ENCODE measurements around the gene OR2F2.
A peak's percentile ranks its signal among the peaks of the same experiment; 100 is the strongest.

The OR2F2 gene, protein sequence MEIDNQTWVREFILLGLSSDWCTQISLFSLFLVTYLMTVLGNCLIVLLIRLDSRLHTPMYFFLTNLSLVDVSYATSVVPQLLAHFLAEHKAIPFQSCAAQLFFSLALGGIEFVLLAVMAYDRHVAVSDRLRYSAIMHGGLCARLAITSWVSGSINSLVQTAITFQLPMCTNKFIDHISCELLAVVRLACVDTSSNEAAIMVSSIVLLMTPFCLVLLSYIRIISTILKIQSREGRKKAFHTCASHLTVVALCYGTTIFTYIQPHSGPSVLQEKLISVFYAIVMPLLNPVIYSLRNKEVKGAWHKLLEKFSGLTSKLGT

DNA sequence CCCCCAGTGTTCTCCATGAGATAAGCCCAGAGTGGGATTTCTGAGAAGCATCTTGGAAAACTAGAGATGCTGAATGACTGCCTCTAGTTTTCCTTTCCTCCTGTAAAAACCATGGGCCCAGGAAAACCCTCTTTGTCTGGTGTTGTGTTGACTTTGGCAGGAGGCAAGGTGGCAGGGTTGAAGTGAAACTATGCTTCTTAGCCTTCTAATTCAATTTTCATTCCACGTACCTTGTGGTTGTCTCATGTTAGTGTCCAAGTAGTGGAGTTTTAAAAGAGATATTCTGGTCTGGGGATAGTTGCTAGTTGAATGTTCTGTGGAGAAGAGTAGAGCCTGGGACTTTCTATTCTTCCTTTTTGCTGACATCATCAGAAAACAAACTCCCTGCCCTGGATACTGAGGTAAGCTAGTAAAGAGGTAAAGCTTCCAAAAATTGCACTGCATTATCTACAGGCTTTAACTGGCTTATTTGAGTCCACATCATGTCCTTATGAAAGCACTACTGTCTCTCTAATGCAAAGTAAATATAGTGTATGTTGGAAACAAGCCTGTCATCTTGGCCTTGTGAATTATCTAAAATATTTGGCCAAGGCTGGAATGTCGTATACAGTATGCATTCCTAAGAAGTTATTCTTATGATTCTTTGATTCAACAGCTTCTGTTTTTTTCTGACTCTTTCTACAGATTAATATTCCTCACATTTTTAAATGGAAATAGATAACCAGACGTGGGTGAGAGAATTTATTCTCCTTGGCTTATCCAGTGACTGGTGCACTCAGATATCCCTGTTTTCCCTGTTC lies at the start of gene OR2F2:
TSS of gene OR2F2 (plus strand) at position 708 of the 800 bp plus-strand sequence. CDS start at position 708, 0 bp downstream.
- in situ Hi-C loops (cut with HindIII; ENCODE audit: low pct_unique_long_range_greater_than_20kb, low sequenced_read_pairs) = no loop called here
- TF ChIP-seq JUND (IDR thresholded peaks at IDR 0.05; ENCODE audit: low read depth) = no peak
- DNase-seq (ENCODE audit: low read depth in 1 of 2, low spot score in 1 of 2) = peak in 1 of 2 experiments; percentile 6

- in situ Hi-C loops (cut with HindIII; ENCODE audit: low pct_unique_long_range_greater_than_20kb, low sequenced_read_pairs) = no loop called here
- TF ChIP-seq JUND (IDR thresholded peaks at IDR 0.05; ENCODE audit: low read depth) = no peak
- DNase-seq (ENCODE audit: low read depth in 1 of 2, low spot score in 1 of 2) = no peak
These were observed 49.1 kb upstream of the OR2F2 start for GRCh38 chr7:143885951-143886350.

- in situ Hi-C loops (cut with HindIII; ENCODE audit: low pct_unique_long_range_greater_than_20kb, low sequenced_read_pairs) = no loop called here
- no peak for TF ChIP-seq JUND (IDR thresholded peaks at IDR 0.05; ENCODE audit: low read depth)
These were observed 48.1 kb upstream of the OR2F2 start for GRCh38 chr7:143886826-143887477.

DNA sequence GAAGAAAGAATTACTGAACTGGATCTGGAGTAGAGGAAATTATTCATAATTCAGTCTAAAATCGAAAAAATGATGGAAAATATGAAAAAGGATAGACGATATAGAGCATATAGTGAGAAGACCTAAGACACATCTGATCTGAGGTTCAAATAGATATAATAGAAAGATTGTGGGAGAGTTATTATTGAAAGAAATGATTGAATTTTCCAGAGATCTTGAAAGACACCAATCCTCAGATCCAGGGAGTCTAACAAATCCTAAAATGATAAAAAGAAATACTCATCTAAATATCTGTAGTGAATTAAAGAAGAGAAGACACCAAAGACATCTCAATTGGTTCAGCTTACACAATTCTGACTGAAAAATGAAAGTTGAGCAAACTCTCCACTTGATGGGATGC lies 46.0 kb upstream of the OR2F2 start:
- DNase-seq (ENCODE audit: low read depth in 1 of 2, low spot score in 1 of 2) = no peak
- in situ Hi-C loops (cut with HindIII; ENCODE audit: low pct_unique_long_range_greater_than_20kb, low sequenced_read_pairs) = no loop called here
- no peak for TF ChIP-seq JUND (IDR thresholded peaks at IDR 0.05; ENCODE audit: low read depth)

More at GRCh38 chr7:143886826-143887477, 48.1 kb upstream of the OR2F2 start:
- DNase-seq (ENCODE audit: low read depth in 1 of 2, low spot score in 1 of 2) = no peak

GRCh38 chr7:143890558-143890957 lies 44.5 kb upstream of the OR2F2 start:
- in situ Hi-C loops (cut with HindIII; ENCODE audit: low pct_unique_long_range_greater_than_20kb, low sequenced_read_pairs) = no loop called here
- TF ChIP-seq JUND (IDR thresholded peaks at IDR 0.05; ENCODE audit: low read depth) = no peak
- DNase-seq (ENCODE audit: low read depth in 1 of 2, low spot score in 1 of 2) = no peak

DNA sequence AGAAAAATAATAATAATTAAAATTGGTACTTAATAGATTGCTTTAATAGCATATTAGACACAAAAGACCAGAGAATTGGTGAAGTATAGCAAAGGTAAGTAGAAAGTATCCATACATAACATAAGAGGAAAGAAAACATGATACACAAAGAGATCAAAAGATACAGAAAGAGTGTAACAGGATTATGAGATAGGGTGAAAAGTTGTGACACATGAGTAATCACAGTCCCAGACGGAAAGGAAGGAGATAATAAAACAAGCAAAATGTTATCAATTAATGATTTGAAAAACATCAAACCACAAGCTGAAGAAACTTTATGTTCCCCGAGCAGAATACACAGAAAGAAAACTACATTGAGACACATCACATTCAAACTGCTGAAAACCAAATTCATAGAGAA lies 43.6 kb upstream of the OR2F2 start:
- DNase-seq (ENCODE audit: low read depth in 1 of 2, low spot score in 1 of 2) = no peak
- TF ChIP-seq JUND (IDR thresholded peaks at IDR 0.05; ENCODE audit: low read depth) = no peak
- in situ Hi-C loops (cut with HindIII; ENCODE audit: low pct_unique_long_range_greater_than_20kb, low sequenced_read_pairs) = no loop called here

DNA sequence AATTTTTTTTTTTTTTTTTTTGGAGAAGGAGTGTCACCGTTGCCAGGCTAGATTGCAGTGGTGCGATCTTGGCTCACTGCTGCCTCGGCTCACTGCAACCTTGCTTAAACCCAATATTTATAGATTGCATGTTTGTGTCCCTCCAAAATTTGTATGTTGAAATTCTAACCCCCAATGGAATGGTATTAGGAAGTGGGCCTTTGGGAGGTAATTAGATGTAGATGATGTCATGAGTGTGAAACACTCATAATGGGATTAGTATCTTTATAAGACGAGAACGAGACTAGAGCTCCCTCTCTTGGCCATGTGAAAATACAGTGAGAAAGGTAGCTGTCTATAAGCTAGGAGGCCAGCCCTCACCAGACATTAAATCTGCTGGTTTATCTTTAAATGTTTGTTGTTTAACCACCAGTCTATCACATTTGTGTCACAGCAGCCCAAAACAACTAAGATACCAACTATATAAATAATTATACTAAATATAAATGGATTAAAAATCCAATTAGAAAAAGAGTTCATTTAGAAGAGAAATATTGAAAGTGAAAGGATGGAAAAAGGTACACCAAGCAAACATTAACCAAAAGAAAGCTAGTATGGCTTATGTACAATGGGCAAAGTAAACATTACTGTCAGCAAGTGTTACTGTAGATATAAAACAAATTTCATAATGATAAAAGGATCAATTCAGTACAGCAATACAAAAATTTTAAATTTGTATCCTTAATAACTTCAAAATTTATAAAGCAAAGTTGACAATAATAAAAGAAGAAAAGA lies 42.3 kb upstream of the OR2F2 start:
- in situ Hi-C loops (cut with HindIII; ENCODE audit: low pct_unique_long_range_greater_than_20kb, low sequenced_read_pairs) = no loop called here
- peak in 1 of 2 experiments; percentile 63 for DNase-seq (ENCODE audit: low read depth in 1 of 2, low spot score in 1 of 2)
- TF ChIP-seq JUND (IDR thresholded peaks at IDR 0.05; ENCODE audit: low read depth) = no peak

DNA sequence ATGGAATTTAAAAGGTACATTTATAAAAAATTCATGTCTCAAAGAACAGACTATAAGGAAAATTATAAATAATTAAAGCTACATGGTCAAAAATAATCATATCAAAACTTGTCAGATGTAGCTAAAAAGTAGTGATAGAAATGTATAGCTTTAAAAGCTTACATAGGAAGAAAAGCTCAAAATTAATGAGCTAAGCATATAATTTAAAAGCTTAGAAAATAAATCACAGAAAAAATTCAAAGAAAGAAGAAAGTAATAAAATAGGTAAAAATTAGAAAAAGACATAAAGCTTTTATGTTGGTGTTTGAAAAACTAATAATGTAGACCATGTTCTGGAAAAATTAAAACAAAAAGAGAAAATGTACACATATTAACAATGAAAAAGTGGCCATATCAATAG lies 38.4 kb upstream of the OR2F2 start:
- TF ChIP-seq JUND (IDR thresholded peaks at IDR 0.05; ENCODE audit: low read depth) = no peak
- no peak for DNase-seq (ENCODE audit: low read depth in 1 of 2, low spot score in 1 of 2)
- in situ Hi-C loops (cut with HindIII; ENCODE audit: low pct_unique_long_range_greater_than_20kb, low sequenced_read_pairs) = no loop called here

DNA sequence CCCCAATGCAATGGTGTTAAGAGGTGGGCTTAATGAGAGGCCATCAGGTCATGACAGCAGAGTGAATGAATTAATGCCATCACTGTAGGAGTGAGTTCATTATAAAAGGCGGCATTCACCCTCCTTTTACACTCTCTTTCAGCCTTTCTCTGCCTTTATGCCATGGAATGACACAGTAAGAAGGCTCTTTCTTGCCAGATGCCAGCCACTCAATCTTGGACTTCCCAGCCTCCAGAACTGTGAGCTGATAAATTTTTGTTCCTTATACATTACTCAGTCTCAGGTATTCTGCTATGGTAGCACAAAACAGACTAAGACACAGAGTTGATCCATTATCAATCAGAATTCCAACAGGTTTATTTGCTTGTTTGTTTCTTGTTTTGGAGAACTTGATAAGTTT lies 36.2 kb upstream of the OR2F2 start:
- no peak for DNase-seq (ENCODE audit: low read depth in 1 of 2, low spot score in 1 of 2)
- in situ Hi-C loops (cut with HindIII; ENCODE audit: low pct_unique_long_range_greater_than_20kb, low sequenced_read_pairs) = no loop called here
- no peak for TF ChIP-seq JUND (IDR thresholded peaks at IDR 0.05; ENCODE audit: low read depth)

DNA sequence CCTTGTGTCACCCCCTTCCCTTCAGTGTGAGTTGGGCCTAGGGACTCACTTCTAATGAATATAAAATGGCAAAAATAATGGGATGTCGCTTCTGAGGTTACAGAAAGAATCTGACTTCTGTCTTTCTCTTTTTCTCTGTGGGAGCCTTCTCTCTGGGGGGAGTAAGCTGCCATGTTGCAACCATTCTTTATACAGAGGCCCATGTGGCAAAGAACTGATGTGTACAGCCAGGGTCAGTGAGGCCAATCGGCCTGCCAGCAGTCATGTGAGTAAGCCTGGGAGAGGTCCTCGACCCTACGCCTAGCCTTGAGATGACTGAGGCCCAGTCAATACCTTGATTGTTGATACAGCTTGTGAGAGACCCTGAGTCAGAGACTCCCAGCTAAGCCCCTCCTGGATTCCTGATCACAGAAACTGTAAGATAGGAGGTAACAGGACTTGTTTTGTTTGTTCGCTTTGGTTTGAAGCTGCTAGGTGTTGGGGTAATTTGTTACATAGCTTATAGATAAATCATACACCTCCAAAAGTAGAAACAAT lies 34.7 kb upstream of the OR2F2 start:
- no peak for DNase-seq (ENCODE audit: low read depth in 1 of 2, low spot score in 1 of 2)
- in situ Hi-C loops (cut with HindIII; ENCODE audit: low pct_unique_long_range_greater_than_20kb, low sequenced_read_pairs) = no loop called here
- no peak for TF ChIP-seq JUND (IDR thresholded peaks at IDR 0.05; ENCODE audit: low read depth)

- DNase-seq (ENCODE audit: low read depth in 1 of 2, low spot score in 1 of 2) = no peak
- in situ Hi-C loops (cut with HindIII; ENCODE audit: low pct_unique_long_range_greater_than_20kb, low sequenced_read_pairs) = no loop called here
- no peak for TF ChIP-seq JUND (IDR thresholded peaks at IDR 0.05; ENCODE audit: low read depth)
These were observed 33.7 kb upstream of the OR2F2 start for GRCh38 chr7:143901332-143901667.

DNA sequence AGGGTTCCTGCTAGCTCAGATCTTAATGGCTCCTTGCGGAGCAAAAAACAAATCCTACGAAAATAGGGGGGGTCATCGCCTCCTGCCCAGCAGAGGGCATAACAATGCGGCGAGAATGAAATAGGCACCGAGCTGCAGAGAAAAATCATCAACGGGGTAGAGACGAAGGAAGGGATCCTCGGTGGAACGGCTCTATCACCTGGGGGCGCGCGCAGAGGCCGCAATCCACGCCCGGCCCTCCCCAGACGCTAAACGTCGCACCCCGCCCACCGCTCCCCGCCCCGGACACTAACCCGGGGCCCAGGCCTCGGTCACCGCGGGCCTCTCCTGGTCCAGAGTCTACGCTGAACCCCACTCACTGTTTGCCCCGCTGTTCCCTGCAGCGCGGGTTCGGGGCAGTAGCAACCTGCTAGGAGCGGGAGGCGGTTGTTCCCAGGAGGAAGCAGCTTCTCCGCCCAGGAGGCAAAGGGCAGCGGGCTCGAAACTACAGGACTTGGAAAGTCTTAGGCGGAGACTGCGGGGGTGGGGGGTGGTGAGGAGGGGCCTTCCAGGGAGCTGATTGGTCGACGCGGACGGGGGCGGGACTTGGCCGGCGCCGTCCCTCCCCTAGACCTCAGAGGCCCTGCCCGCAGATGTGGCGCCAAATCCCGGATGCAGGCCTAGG lies 33.2 kb upstream of the OR2F2 start, which contains the start of gene TCAF1:
TSS of gene TCAF1 (minus strand) at position 509 of the 664 bp plus-strand sequence. CDS start 25,568 bp downstream, outside the sequence.
- in situ Hi-C loops (cut with HindIII; ENCODE audit: low pct_unique_long_range_greater_than_20kb, low sequenced_read_pairs) = no loop called here
- TF ChIP-seq JUND (IDR thresholded peaks at IDR 0.05; ENCODE audit: low read depth) = no peak
- peak; percentile 64 to 94 for DNase-seq (ENCODE audit: low read depth in 1 of 2, low spot score in 1 of 2)
